HepG2 (cell line): ENCODE results near the gene CARS1. TPM values are rescaled to one million over a fixed set of nuclear protein-coding genes. Genes with fewer than 3 reads are reported as not detected.

Source experiments
- ARID5B ChIP-seq: IDR thresholded peaks from 2 replicates; pipeline ENCODE4 v1.4.0; 2020; ENCODE audit warnings: mild to moderate bottlenecking, missing genetic modification reagents
- CBX5 ChIP-seq: sonication (generic); formaldehyde crosslinking; IDR thresholded peaks from 2 replicates; pipeline ENCODE4 v1.4.0; 2020; ENCODE audit warnings: missing genetic modification reagents, borderline replicate concordance
- CERS6 ChIP-seq: sonication (generic); formaldehyde crosslinking; IDR thresholded peaks from 2 replicates; pipeline ENCODE4 v1.5.0; 2020; ENCODE audit warnings: missing genetic modification reagents
- KLF12 ChIP-seq: sonication (generic); formaldehyde crosslinking; IDR thresholded peaks from 2 replicates; pipeline ENCODE4 v1.4.0; 2020; ENCODE audit warnings: missing genetic modification reagents, borderline replicate concordance
- MXD4 ChIP-seq: IDR thresholded peaks from 2 replicates; pipeline ENCODE4 v1.6.1; 2016; ENCODE audit warnings: mild to moderate bottlenecking, missing biosample characterization, missing genetic modification reagents
- MXI1 ChIP-seq: IDR thresholded peaks from 3 replicates; pipeline ENCODE4 v1.6.1; 2012; ENCODE audit warnings: low read depth, low read length, inconsistent platforms, borderline replicate concordance
- PHF20 ChIP-seq: sonication (generic); formaldehyde crosslinking; IDR thresholded peaks from 2 replicates; pipeline ENCODE4 v1.5.0; 2020; ENCODE audit warnings: mild to moderate bottlenecking, missing genetic modification reagents
- RBFOX2 ChIP-seq: fragments of 200-400 bp; formaldehyde crosslinking; IDR thresholded peaks from 2 replicates; pipeline ENCODE4 v1.6.1; 2017; ENCODE audit warnings: low read depth, mild to moderate bottlenecking, low read length
- ZBTB40 ChIP-seq, 2 experiments: fragments of 450-650 bp in 1 of 2; sonication (generic) in 1 of 2; formaldehyde crosslinking in 1 of 2; IDR thresholded peaks; 2 replicates each; pipeline versions ENCODE4 v1.6.1 to v1.8.0; 2016 to 2022; ENCODE audit warnings: antibody characterized with exemption in 1 of 2, mild to moderate bottlenecking in 1 of 2, missing genetic modification reagents in 1 of 2
- ZNF501 ChIP-seq: sonication (generic); formaldehyde crosslinking; IDR thresholded peaks from 2 replicates; pipeline ENCODE4 v1.5.1; 2020; ENCODE audit warnings: mild to moderate bottlenecking, moderate library complexity, missing genetic modification reagents
- ZNF629 ChIP-seq: sonication (generic); formaldehyde crosslinking; conservative IDR thresholded peaks from 2 replicates; pipeline ENCODE4 v1.5.0; 2020; ENCODE audit warnings: missing genetic modification reagents
- ZNF768 ChIP-seq: sonication (generic); formaldehyde crosslinking; IDR thresholded peaks from 2 replicates; pipeline ENCODE4 v1.4.0; 2020; ENCODE audit warnings: missing genetic modification reagents
- ZNF784 ChIP-seq: sonication (generic); formaldehyde crosslinking; IDR thresholded peaks from 2 replicates; pipeline ENCODE4 v1.5.1; 2020; ENCODE audit warnings: missing genetic modification reagents, mild to moderate bottlenecking, borderline replicate concordance
- polyA plus RNA-seq, 8 experiments: library from polyadenylated mRNA; depleted of rRNA in 3 of 8; stranded (reverse) in 7 of 8; unstranded in 1 of 8; fragments of >200 nt; fragmentation: Illumina TruSeq in 4 of 8; extraction: Trizol in 4 of 8; gene quantifications; 2 replicates each; pipeline versions ENCODE4 v1.2.1 to v1.2.3, GENCODE V29; 2011 to 2016; ENCODE audit warnings: low read depth in 4 of 8, missing spikeins in 1 of 8, mixed read lengths in 1 of 8; ENCODE audit not compliant: insufficient read depth in 1 of 8
- total RNA-seq, 5 experiments: library from RNA; depleted of rRNA; stranded (reverse); fragments of >200 nt; fragmentation: Illumina TruSeq; extraction: Trizol; gene quantifications; 2 replicates each; pipeline ENCODE4 v1.2.3, GENCODE V29; 2016; ENCODE audit warnings: low read depth in 1 of 5

CARS1 gene
- total and polyA plus RNA-seq, 2 of the 13 experiments (the other 11 are each of a cell fraction or from before 2014, with no cell fraction given) = 33.8 to 47.0 TPM

- TF ChIP-seq ARID5B (CRISPR knock-in tag) (no peak), CBX5 (CRISPR knock-in tag) (no peak), ZBTB40 (IDR thresholded peaks at IDR 0.05) (no peak), ZBTB40 (CRISPR knock-in tag; IDR thresholded peaks at IDR 0.05) (no peak; the same call in 1 of the 2 replicates), ZNF501 (CRISPR knock-in tag) (peak; percentile 83; the same call in 1 of the 2 replicates), CERS6 (no peak), RBFOX2 (no peak; the same call in 1 of the 2 replicates), ZNF784 (CRISPR knock-in tag) (0 out of 2 replicates have a peak, but pooled peaks have one; percentile 3), MXD4 (CRISPR knock-in tag) (no peak), PHF20 (no peak; the same call in 1 of the 2 replicates), ZNF629 (CRISPR knock-in tag) (no peak), MXI1 (peak; percentile 36; the same call in 1 of the 3 replicates), KLF12 (CRISPR knock-in tag) (0 out of 2 replicates have a peak, but pooled peaks have one; percentile 2), ZNF768 (CRISPR knock-in tag) (0 out of 2 replicates have a peak, but pooled peaks have one; percentile 21)
Measured at GRCh38 chr11:2991452-2992233, 65.6 kb downstream of the CARS1 start (continued).
